Esophagus muscularis mucosa (tissue), 4 donors: Measurements from ENCODE around the gene UVSSA. TPM values are rescaled to one million over a fixed set of nuclear protein-coding genes. Genes with fewer than 3 reads are reported as not detected.

Experiments used
- DNase-seq: peaks from one replicate; pipeline ENCODE4 v3.0.0-alpha.2; 2017; ENCODE audit errors: extremely low spot score
- H3K27ac ChIP-seq, 4 donors: fragments of 200-600 bp; sonication (generic); replicated peaks in 1 of 4; 1 replicate in 3 of 4; 2 replicates in 1 of 4; pipeline ENCODE4 v1.5.1; 2016 to 2019; ENCODE audit warnings: mild to moderate bottlenecking in 1 of 4
- H3K27me3 ChIP-seq, 4 donors: fragments of 200-600 bp; sonication (generic); one replicate each; pipeline versions ENCODE4 v1.5.1 to v1.6.0; 2016 to 2019
- H3K36me3 ChIP-seq, 4 donors: fragments of 200-600 bp; sonication (generic); one replicate each; pipeline ENCODE4 v1.5.1; 2016 to 2019
- H3K4me1 ChIP-seq, 4 donors: fragments of 200-600 bp; sonication (generic); one replicate each; pipeline ENCODE4 v1.5.1; 2016 to 2019
- H3K4me3 ChIP-seq, 4 donors: fragments of 200-600 bp; sonication (generic); 1 replicate in 2 of 4; 2 replicates in 2 of 4; pipeline ENCODE4 v1.5.1; 2016 to 2019; ENCODE audit warnings: mild to moderate bottlenecking in 4 of 4, moderate library complexity in 1 of 4
- H3K9me3 ChIP-seq, 4 donors: fragments of 200-600 bp; sonication (generic); 1 replicate in 3 of 4; 2 replicates in 1 of 4; pipeline ENCODE4 v1.5.1; 2016 to 2019
- EP300 ChIP-seq: sonication (generic); formaldehyde crosslinking; IDR thresholded peaks from one replicate; pipeline ENCODE4 v1.6.1; 2017; ENCODE audit warnings: antibody characterized with exemption
- POLR2A ChIP-seq: fragments of 450-650 bp; IDR thresholded peaks from one replicate; pipeline ENCODE4 v1.6.1; 2017; ENCODE audit warnings: antibody characterized with exemption, moderate library complexity, mild to moderate bottlenecking, low read depth
- POLR2AphosphoS5 ChIP-seq, 2 donors: sonication (generic); formaldehyde crosslinking; IDR thresholded peaks; one replicate each; pipeline ENCODE4 v1.6.1; 2017; ENCODE audit warnings: antibody characterized with exemption in 2 of 2
- WGBS: methylation state at CpG from one replicate; pipeline ENCODE4 v1.1.5; 2018; 5-methylcytosine and 5-hydroxymethylcytosine counted together
- intact Hi-C: fragments of 100-400 bp; cut with DNase I; formaldehyde crosslinking; loops from one replicate; pipeline ENCODE4 v1.15.1; 2023
- total RNA-seq, 4 donors: library from RNA; depleted of rRNA; stranded (reverse); fragments of >200 nt; gene quantifications; one replicate each; pipeline versions ENCODE4 v1.1.0 to v1.2.1, GENCODE V29; 2016
- TF ChIP-seq, protein P1 (sequence below), 3 experiments: fragments of 200-600 bp in 2 of 3; fragments of 450-650 bp in 1 of 3; sonication (generic) in 2 of 3; IDR thresholded peaks; one replicate each; pipeline ENCODE4 v1.5.1; 2017 to 2019; ENCODE audit warnings: antibody characterized with exemption in 3 of 3, mild to moderate bottlenecking in 2 of 3, moderate library complexity in 1 of 3

UVSSA gene
- total RNA-seq, 4 donors from 2014 or later, result 8.9 to 16.5 (median 13.1) TPM

DNA sequence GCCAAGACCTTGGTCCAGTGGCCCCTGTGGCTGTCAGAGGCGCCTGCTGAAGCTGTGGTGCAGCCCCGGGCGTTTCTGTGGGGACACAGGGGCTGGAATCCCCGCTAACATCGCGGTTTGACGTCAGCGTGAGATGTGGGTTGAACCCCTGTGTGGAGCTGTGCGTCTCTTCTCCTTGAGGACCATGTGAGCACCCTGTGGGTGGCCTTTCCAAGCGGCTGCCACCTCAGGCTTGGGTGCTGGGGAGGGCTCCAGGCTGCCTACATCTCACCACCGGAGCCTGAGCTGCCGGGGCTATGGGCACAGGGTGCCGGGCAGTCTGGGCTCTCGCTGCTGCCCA, 27.7 kb downstream of the UVSSA start:
- Histone ChIP-seq H3K4me1 (no peaks in the 10 kb centered on the region), H3K27ac (no peak overlapping the region), H3K27me3 (no peaks in the 10 kb centered on the region), H3K9me3 (no peaks in the 10 kb centered on the region), H3K4me3 (no peak overlapping the region), H3K36me3 (peaks cover 15 to 93% (median 57%) of the 10 kb centered on the region in 4 donors)
- 96% methylated on average over 13 of the region's 14 CpGs for WGBS
- intact Hi-C loops, result no loop called here
- DNase-seq, result no peak
- TF ChIP-seq, protein P1, sequence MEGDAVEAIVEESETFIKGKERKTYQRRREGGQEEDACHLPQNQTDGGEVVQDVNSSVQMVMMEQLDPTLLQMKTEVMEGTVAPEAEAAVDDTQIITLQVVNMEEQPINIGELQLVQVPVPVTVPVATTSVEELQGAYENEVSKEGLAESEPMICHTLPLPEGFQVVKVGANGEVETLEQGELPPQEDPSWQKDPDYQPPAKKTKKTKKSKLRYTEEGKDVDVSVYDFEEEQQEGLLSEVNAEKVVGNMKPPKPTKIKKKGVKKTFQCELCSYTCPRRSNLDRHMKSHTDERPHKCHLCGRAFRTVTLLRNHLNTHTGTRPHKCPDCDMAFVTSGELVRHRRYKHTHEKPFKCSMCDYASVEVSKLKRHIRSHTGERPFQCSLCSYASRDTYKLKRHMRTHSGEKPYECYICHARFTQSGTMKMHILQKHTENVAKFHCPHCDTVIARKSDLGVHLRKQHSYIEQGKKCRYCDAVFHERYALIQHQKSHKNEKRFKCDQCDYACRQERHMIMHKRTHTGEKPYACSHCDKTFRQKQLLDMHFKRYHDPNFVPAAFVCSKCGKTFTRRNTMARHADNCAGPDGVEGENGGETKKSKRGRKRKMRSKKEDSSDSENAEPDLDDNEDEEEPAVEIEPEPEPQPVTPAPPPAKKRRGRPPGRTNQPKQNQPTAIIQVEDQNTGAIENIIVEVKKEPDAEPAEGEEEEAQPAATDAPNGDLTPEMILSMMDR (IDR thresholded peaks at IDR 0.05), result no peak
- no peak for TF ChIP-seq POLR2A
- no peak for TF ChIP-seq POLR2AphosphoS5 (IDR thresholded peaks at IDR 0.05)
- TF ChIP-seq EP300, result no peak

DNA sequence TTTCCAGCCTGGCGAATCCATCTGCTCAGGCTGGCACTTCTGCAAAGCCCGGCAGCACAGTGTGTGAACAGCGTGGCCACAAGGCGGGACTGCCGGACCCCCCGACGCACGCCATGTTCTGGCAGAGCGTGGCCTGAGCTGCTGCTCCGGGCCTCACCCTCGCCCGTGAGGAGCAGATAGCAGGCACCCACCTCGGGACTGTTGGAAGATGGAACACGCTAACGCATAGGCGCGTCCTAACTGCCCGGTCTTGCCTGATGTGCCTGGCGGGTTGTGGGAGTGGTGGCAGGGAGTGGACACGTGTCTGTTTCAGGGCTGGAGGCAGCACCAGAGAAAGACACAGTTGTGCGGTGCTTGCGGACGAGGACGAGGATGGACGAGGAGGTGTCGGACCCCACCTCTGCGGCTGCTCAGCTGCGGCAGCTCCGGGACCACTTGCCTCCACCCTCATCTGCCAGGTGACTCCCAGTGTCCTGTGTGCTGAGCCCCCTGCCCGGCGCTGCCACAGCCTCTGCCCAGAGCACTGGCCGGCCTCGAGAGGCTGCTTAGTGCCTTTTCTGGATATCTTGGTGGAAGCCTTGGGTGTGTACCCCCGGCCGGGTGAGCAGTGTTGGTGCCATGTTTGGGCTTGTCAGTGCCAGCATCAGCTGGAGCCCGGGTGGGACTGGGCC, 28.2 kb downstream of the UVSSA start:
- Histone ChIP-seq H3K9me3 (no peaks in the 10 kb centered on the region), H3K4me3 (no peak overlapping the region), H3K36me3 (peaks cover 15 to 96% (median 59%) of the 10 kb centered on the region in 4 donors), H3K27ac (no peak overlapping the region), H3K27me3 (no peaks in the 10 kb centered on the region), H3K4me1 (no peaks in the 10 kb centered on the region)
- TF ChIP-seq, protein P1 (IDR thresholded peaks at IDR 0.05), result no peak
- intact Hi-C loops, result no loop called here
- WGBS, result 97% methylated on average over 29 of the region's 36 CpGs
- no peak for DNase-seq

DNA sequence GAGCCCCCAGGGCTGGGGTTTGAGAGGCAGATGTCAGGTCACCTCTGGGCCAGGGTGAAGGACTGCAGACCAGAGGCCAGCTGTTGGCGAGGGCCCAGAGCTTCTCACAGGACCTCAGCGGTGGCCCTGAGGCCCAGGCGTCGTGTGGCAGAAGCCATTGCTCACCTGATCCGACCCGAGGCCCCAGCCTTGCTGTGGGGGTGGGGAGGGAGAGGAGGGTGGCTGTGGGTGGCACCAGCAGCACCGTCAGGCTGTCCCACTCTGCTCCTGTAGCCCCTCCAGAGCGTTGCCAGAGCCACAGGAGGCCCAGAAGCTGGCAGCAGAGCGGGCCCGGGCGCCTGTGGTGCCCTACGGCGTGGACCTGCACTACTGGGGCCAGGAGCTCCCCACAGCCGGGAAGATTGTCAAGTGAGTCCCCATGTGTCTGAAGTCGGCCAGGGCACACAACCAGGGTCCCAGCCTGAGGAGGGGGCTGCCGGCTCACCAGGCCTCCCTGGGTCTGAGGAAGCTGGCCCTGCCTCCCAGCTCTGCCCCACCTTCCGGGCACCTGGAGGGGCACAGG, 28.8 kb downstream of the UVSSA start:
- H3K4me1 ChIP-seq, result no peaks in the 10 kb centered on the region
- 90% methylated on average over 2 of the region's 17 CpGs for WGBS
- H3K27ac ChIP-seq, result no peak overlapping the region
- intact Hi-C loops, result no loop called here
- H3K36me3 ChIP-seq, result peaks cover 15 to 96% (median 59%) of the 10 kb centered on the region in 4 donors
- H3K27me3 ChIP-seq, result no peaks in the 10 kb centered on the region
- no peak overlapping the region for H3K4me3 ChIP-seq
- TF ChIP-seq POLR2AphosphoS5 (IDR thresholded peaks at IDR 0.05), result no peak
- TF ChIP-seq POLR2A, result no peak
- TF ChIP-seq EP300, result no peak
- TF ChIP-seq, protein P1 (IDR thresholded peaks at IDR 0.05), result no peak
- DNase-seq, result no peak
- H3K9me3 ChIP-seq, result no peaks in the 10 kb centered on the region

DNA sequence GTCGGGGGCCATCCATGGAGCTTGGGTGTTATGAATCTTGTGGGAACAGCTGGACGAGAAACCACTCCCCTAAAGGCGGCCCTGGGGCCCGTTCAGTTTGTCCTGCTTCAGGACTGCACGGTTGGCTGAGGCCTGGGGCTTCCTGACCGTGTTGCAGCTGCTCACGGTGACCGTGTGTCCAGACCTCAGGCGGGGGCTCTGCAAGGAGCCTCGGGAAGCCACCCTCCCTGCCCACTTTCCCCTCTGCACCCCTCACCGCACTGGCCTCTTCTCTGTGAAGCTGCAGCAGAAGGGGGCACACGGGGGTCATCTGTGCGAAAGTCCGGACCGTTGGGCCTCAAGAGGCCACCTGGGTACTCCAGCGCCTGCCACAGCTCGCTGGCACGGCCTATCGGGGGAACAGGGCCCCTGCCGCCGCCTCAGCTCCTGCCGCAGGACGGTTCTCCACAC, 29.4 kb downstream of the UVSSA start:
- TF ChIP-seq POLR2A, result no peak
- TF ChIP-seq, protein P1 (IDR thresholded peaks at IDR 0.05), result no peak
- TF ChIP-seq POLR2AphosphoS5 (IDR thresholded peaks at IDR 0.05), result no peak
- no peak for TF ChIP-seq EP300
- Histone ChIP-seq H3K27ac (no peak overlapping the region), H3K4me3 (no peak overlapping the region), H3K36me3 (peaks cover 15 to 96% (median 61%) of the 10 kb centered on the region in 4 donors), H3K27me3 (no peaks in the 10 kb centered on the region), H3K4me1 (no peaks in the 10 kb centered on the region), H3K9me3 (no peaks in the 10 kb centered on the region)
- intact Hi-C loops, result no loop called here
- DNase-seq, result no peak
- WGBS, result 93% methylated on average over 21 of the region's 23 CpGs
